Caco-2 (cell line): ENCODE data around the gene FHIT. TPM values are rescaled to one million over a fixed set of nuclear protein-coding genes. Genes with fewer than 3 reads are reported as not detected.

Experiments used
- BruUV-seq: library from RNA; stranded (reverse); fragments of 400-500 nt; replicated peaks from 2 replicates; lab custom pipeline; 2021; lab: Mats Ljungman, UMichigan
- CTCF ChIA-PET: fragments of 300-600 bp; sonication (Branson Sonifier 250); formaldehyde crosslinking; loops from one replicate; lab custom pipeline; 2022; ENCODE audit warnings: antibody characterized with exemption; lab: Charles Lee
- POLR2A ChIA-PET: fragments of 300-600 bp; sonication (Branson Sonifier 250); formaldehyde crosslinking; loops from one replicate; lab custom pipeline; 2022; ENCODE audit warnings: antibody characterized with exemption; lab: Charles Lee
- DNase-seq, 2 experiments: peaks; one replicate each; pipeline versions ENCODE4 v3.0.0 to v3.0.0-alpha.2; 2020 to 2022
- H3K27me3 ChIP-seq: replicated peaks from 2 replicates; pipeline ENCODE4 v1.6.0; 2011; ENCODE audit warnings: low read length; ENCODE audit not compliant: control insufficient read depth, insufficient read depth
- H3K36me3 ChIP-seq: 2 replicates; pipeline ENCODE4 v1.5.1; 2011; ENCODE audit warnings: low read length; ENCODE audit not compliant: control insufficient read depth, insufficient read depth
- H3K4me1 ChIP-seq: fragments of 250-450 bp; sonication (Bioruptor Pico); 2 replicates; pipeline ENCODE4 v1.5.1; 2020; ENCODE audit warnings: mild to moderate bottlenecking
- H3K4me3 ChIP-seq: 2 replicates; pipeline ENCODE4 v1.5.1; 2011; ENCODE audit warnings: low read depth, mild to moderate bottlenecking, control low read depth, low read length
- H3K9me3 ChIP-seq: fragments of 250-450 bp; sonication (Bioruptor Pico); 2 replicates; pipeline ENCODE4 v1.5.1; 2020; ENCODE audit warnings: mild to moderate bottlenecking, moderate library complexity
- H3K27ac Mint-ChIP-seq: one replicate; pipeline ENCODE4 v1.8.0; 2022; ENCODE audit warnings: mixed read lengths; ENCODE audit not compliant: unreplicated experiment
- H3K27me3 Mint-ChIP-seq: one replicate; pipeline ENCODE4 v1.8.0; 2022; ENCODE audit warnings: mixed read lengths; ENCODE audit not compliant: insufficient read depth, unreplicated experiment
- H3K36me3 Mint-ChIP-seq: one replicate; pipeline ENCODE4 v1.8.0; 2022; ENCODE audit warnings: mild to moderate bottlenecking, mixed read lengths; ENCODE audit not compliant: insufficient read depth, unreplicated experiment
- H3K4me1 Mint-ChIP-seq: one replicate; pipeline ENCODE4 v1.8.0; 2022; ENCODE audit warnings: low read depth, mixed read lengths; ENCODE audit not compliant: unreplicated experiment
- H3K4me3 Mint-ChIP-seq: one replicate; pipeline ENCODE4 v1.8.0; 2022; ENCODE audit warnings: mild to moderate bottlenecking, moderate library complexity, mixed read lengths; ENCODE audit not compliant: unreplicated experiment
- H3K9me3 Mint-ChIP-seq: one replicate; pipeline ENCODE4 v1.8.0; 2022; ENCODE audit warnings: mixed read lengths; ENCODE audit not compliant: unreplicated experiment
- CTCF ChIP-seq, 2 experiments: fragments of 200-600 bp in 1 of 2; IDR thresholded peaks; 1 replicate in 1 of 2; 2 replicates in 1 of 2; pipeline versions ENCODE4 v1.5.1 to v1.8.0; 2011 to 2022; ENCODE audit warnings: antibody characterized with exemption in 1 of 2, control low read depth in 1 of 2, inconsistent platforms in 1 of 2, low read depth in 1 of 2, low read length in 1 of 2, mild to moderate bottlenecking in 1 of 2, moderate library complexity in 1 of 2; ENCODE audit not compliant: insufficient read depth in 1 of 2, severe bottlenecking in 1 of 2, unreplicated experiment in 1 of 2
- intact Hi-C: fragments of 100-400 bp; cut with micrococcal nuclease; formaldehyde crosslinking; loops from one replicate; pipeline ENCODE4 v1.10.0; 2022; ENCODE audit not compliant: unreplicated experiment
- total RNA-seq: library from RNA; stranded (reverse); gene quantifications from 2 replicates; pipeline ENCODE4 v1.2.3, GENCODE V29; 2022

FHIT gene
- total RNA-seq, 1 experiment from 2014 or later: 8.3 TPM

DNA sequence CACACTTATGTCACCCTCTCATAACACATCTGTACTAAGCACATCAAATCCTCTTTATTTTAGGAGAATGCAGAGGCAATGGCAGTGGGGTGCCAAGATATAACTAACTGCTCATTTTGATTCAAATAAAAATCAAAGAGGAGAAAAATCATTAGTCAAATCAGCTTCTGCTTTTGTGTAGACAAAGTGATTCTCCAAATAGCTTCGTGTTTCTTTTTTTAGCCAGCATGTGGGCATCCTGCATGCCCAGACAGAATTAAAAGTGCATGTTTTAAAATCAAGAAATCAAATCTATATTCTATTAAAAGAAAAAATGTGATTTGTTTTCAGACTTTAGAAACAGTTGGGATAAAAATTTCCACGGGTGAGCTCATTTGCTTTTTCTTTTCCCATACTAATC lies 1440.1 kb downstream of the FHIT start:
- no peak for DNase-seq
- no peak for TF ChIP-seq CTCF (IDR thresholded peaks at IDR 0.05; ENCODE audit: insufficient read depth in 1 of 2, low read depth in 1 of 2, low read length in 1 of 2, severe bottlenecking in 1 of 2, unreplicated experiment in 1 of 2)
- Histone ChIP-seq H3K4me1 (no peaks in the 10 kb centered on the region), H3K4me3 (no peak overlapping the region), H3K9me3 (no peaks in the 10 kb centered on the region), H3K27me3 (no peaks in the 10 kb centered on the region; the same call in 1 of the 2 replicates), H3K36me3 (no peaks in the 10 kb centered on the region)
- intact Hi-C loops: no loop called here
- ChIA-PET POLR2A (no interaction called here), CTCF (no interaction called here)
- Mint-ChIP-seq H3K4me3 (no peak overlapping the region), H3K27me3 (no peaks in the 10 kb centered on the region), H3K36me3 (no peaks in the 10 kb centered on the region), H3K9me3 (no peaks in the 10 kb centered on the region), H3K27ac (no peak overlapping the region), H3K4me1 (peaks cover 7% of the 10 kb centered on the region)
- BruUV-seq: no TSS peak

- H3K27ac Mint-ChIP-seq: no peak overlapping the region
- ChIA-PET CTCF (interaction anchor here (1.3 kb wide), 1 partner anchor 236 kb away, joined by 13 read pairs; no protein-coding TSS in a partner anchor), POLR2A (no interaction called here)
- intact Hi-C loops: loop anchor here (1.0 kb wide), 1 partner anchor 235 kb away; no protein-coding TSS in a partner anchor
- BruUV-seq: no TSS peak
- no peak overlapping the region for H3K4me3 Mint-ChIP-seq
- no peaks in the 10 kb centered on the region; the same call in 1 of the 2 replicates for H3K27me3 ChIP-seq
- no peak for DNase-seq
- no peak for TF ChIP-seq CTCF (IDR thresholded peaks at IDR 0.05; ENCODE audit: insufficient read depth in 1 of 2, low read depth in 1 of 2, low read length in 1 of 2, severe bottlenecking in 1 of 2, unreplicated experiment in 1 of 2)
- H3K4me3 ChIP-seq: no peak overlapping the region
- H3K36me3 ChIP-seq: no peaks in the 10 kb centered on the region
- no peaks in the 10 kb centered on the region for H3K27me3 Mint-ChIP-seq
- no peaks in the 10 kb centered on the region for H3K36me3 Mint-ChIP-seq
- peaks cover 7% of the 10 kb centered on the region for H3K4me1 Mint-ChIP-seq
- H3K4me1 ChIP-seq: no peaks in the 10 kb centered on the region
- H3K9me3 Mint-ChIP-seq: no peaks in the 10 kb centered on the region
- H3K9me3 ChIP-seq: no peaks in the 10 kb centered on the region
Measured at GRCh38 chr3:59810606-59811005, 1440.6 kb downstream of the FHIT start.

DNA sequence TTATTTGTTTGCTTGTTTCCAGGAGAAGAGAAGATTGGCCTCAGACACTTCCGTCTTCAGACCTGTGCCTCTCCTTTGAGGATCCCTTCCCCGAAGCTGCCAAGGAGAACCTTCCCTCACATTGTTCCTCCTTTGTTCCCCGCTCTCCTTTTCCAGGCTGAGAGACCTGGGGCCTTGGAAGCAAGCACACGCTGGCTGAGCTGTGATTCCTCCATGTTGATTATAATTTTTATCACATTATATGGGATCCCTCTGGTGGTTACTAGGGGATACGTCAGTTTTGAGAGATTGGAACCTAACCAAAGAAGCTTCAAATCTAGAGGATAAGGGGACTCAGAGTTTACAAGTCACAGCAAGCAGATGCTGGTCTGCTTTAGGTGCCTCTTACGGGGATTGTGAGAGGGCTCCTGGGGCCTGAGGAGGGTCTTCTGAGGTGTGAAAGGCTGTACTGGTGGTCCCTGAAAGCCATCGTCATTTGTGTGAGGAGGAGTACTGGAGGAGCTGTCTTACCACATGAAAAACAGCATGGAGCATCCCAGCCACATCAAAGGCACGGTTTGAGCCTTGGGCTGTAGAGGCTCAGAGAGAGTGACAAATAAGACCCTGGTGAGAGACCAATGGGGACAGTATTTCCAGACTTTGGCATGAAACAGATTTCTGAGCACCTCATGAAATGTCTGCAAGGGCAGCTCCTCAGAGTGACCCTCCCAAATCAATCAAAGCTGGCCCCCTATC lies 1441.4 kb downstream of the FHIT start:
- no peaks in the 10 kb centered on the region for H3K36me3 ChIP-seq
- no peak overlapping the region for H3K4me3 Mint-ChIP-seq
- H3K4me1 Mint-ChIP-seq: peaks cover 7% of the 10 kb centered on the region
- no peaks in the 10 kb centered on the region; the same call in 1 of the 2 replicates for H3K27me3 ChIP-seq
- intact Hi-C loops: loop anchor here (1.0 kb wide), 1 partner anchor 235 kb away; no protein-coding TSS in a partner anchor
- DNase-seq: no peak
- no TSS peak for BruUV-seq
- CTCF ChIA-PET: interaction anchor here (0.6 to 1.3 kb wide), 2 partner anchors 37 to 235 kb away, joined by 4 to 13 read pairs; no protein-coding TSS in a partner anchor
- peak in 1 of 2 experiments; percentile 22 for TF ChIP-seq CTCF (IDR thresholded peaks at IDR 0.05; ENCODE audit: insufficient read depth in 1 of 2, low read depth in 1 of 2, low read length in 1 of 2, severe bottlenecking in 1 of 2, unreplicated experiment in 1 of 2)
- no peaks in the 10 kb centered on the region for H3K9me3 Mint-ChIP-seq
- H3K27me3 Mint-ChIP-seq: no peaks in the 10 kb centered on the region
- no peaks in the 10 kb centered on the region for H3K4me1 ChIP-seq
- no peak overlapping the region for H3K4me3 ChIP-seq
- no peaks in the 10 kb centered on the region for H3K9me3 ChIP-seq
- no peak overlapping the region for H3K27ac Mint-ChIP-seq
- H3K36me3 Mint-ChIP-seq: no peaks in the 10 kb centered on the region
- POLR2A ChIA-PET: no interaction called here
